Prostate gland (tissue), 2 donors: ENCODE measurements around the gene CBR1. TPM values are rescaled to one million over a fixed set of nuclear protein-coding genes. Genes with fewer than 3 reads are reported as not detected.

ENCODE experiments used
- DNase-seq: peaks from one replicate; pipeline ENCODE4 v3.0.0-alpha.2; 2019; ENCODE audit warnings: low spot score
- H3K27ac ChIP-seq, 2 donors: fragments of 200-600 bp; sonication (generic); 2 replicates each; pipeline ENCODE4 v1.5.1; 2017 to 2019
- H3K27me3 ChIP-seq: fragments of 200-600 bp; sonication (generic); replicated peaks from 2 replicates; pipeline ENCODE4 v1.5.1; 2019; ENCODE audit not compliant: insufficient read depth
- H3K36me3 ChIP-seq, 2 donors: fragments of 200-600 bp; sonication (generic); 1 replicate in 1 of 2; 2 replicates in 1 of 2; pipeline versions ENCODE4 v1.5.1 to v1.8.1; 2017 to 2019
- H3K4me1 ChIP-seq: fragments of 200-600 bp; sonication (generic); replicated peaks from 2 replicates; pipeline ENCODE4 v1.5.1; 2019
- H3K4me3 ChIP-seq, 2 donors: fragments of 200-600 bp; sonication (generic); 2 replicates each; pipeline ENCODE4 v1.5.1; 2017 to 2019
- H3K9me3 ChIP-seq: fragments of 200-600 bp; sonication (generic); 2 replicates; pipeline ENCODE4 v1.5.1; 2017
- CTCF ChIP-seq, 4 experiments: fragments of 200-600 bp in 2 of 4; fragments of 450-650 bp in 2 of 4; sonication (generic) in 2 of 4; IDR thresholded peaks; 1 replicate in 3 of 4; 2 replicates in 1 of 4; pipeline ENCODE4 v1.5.1; 2016 to 2019; ENCODE audit warnings: antibody characterized with exemption in 4 of 4, mild to moderate bottlenecking in 2 of 4, moderate library complexity in 2 of 4
- POLR2A ChIP-seq: fragments of 450-650 bp; IDR thresholded peaks from one replicate; pipeline ENCODE4 v1.6.1; 2016; ENCODE audit warnings: antibody characterized with exemption, mild to moderate bottlenecking
- POLR2AphosphoS5 ChIP-seq: sonication (generic); formaldehyde crosslinking; IDR thresholded peaks from one replicate; pipeline ENCODE4 v1.6.1; 2017; ENCODE audit warnings: antibody characterized with exemption
- WGBS: methylation state at CpG from one replicate; pipeline ENCODE4 v1.1.5; 2018; 5-methylcytosine and 5-hydroxymethylcytosine counted together
- intact Hi-C: fragments of 100-400 bp; cut with DNase I; formaldehyde crosslinking; loops from one replicate; pipeline ENCODE4 v1.14.2; 2022
- total RNA-seq, 2 donors: library from RNA; depleted of rRNA; stranded (reverse); fragments of >200 nt; gene quantifications; one replicate each; pipeline ENCODE4 v1.1.0, GENCODE V29; 2016

The CBR1 gene
- total RNA-seq, 2 donors from 2014 or later = 200 to 571 TPM

GRCh38 chr21:36039861-36040260 is 30.0 kb upstream of the CBR1 start:
- intact Hi-C loops = no loop called here
- Histone ChIP-seq H3K9me3 (no peaks in the 10 kb centered on the region), H3K4me1 (no peaks in the 10 kb centered on the region), H3K27me3 (no peaks in the 10 kb centered on the region), H3K27ac (no peak overlapping the region), H3K36me3 (peaks cover 6 to 7% of the 10 kb centered on the region in 2 donors), H3K4me3 (no peak overlapping the region)
- no peak for DNase-seq
- 83% methylated on average over 6 of the region's 6 CpGs for WGBS
- TF ChIP-seq POLR2AphosphoS5 (no peak), POLR2A (no peak), CTCF (IDR thresholded peaks at IDR 0.05) (no peak)

DNA sequence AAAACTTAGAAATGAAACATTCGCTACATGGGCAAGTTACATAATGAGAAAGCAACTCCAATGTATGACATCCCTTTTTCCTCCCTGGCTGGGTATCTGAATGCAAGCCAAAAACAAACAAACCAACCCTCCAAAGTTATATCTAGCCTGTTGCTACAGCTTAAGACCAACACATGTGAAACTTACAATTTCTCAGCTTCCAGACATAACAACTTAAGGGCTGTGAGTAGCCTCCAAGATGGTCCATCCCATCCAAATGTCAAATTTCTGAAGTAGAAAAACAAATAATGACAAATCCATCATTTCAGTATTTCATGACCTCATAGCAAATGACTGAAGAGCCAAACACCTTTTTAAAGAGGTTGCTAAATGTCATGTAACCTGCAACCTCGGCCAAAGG is 29.4 kb upstream of the CBR1 start:
- WGBS = 72% methylated on average over 2 of the region's 2 CpGs
- no peak overlapping the region for H3K27ac ChIP-seq
- no peaks in the 10 kb centered on the region for H3K4me1 ChIP-seq
- no peaks in the 10 kb centered on the region for H3K27me3 ChIP-seq
- DNase-seq = no peak
- peaks cover 8% of the 10 kb centered on the region in 2 donors for H3K36me3 ChIP-seq
- no peak for TF ChIP-seq CTCF (IDR thresholded peaks at IDR 0.05)
- no peak for TF ChIP-seq POLR2AphosphoS5
- TF ChIP-seq POLR2A = no peak
- intact Hi-C loops = no loop called here
- no peak overlapping the region for H3K4me3 ChIP-seq
- no peaks in the 10 kb centered on the region for H3K9me3 ChIP-seq

DNA sequence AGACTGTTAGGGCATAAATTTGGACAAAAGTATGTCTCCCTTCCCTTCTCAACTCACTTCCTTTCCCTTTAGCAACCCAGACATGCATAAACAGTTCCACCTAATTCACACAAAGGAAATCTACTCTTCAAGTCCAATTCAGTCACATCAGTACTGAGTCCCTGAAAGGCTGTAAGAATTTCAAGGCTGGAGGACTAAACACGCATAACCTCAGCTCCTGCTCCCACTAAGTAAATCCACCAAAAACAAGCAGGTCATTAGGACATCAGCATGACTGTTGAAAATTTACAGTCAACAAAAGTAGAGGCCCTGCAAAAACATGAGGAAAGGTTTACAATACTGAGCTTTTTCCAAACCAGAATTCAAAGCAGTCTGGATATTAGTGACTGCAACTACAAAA is 27.9 kb upstream of the CBR1 start:
- intact Hi-C loops = no loop called here
- 76% methylated on average over 1 of the region's 1 CpG for WGBS
- no peaks in the 10 kb centered on the region for H3K9me3 ChIP-seq

GRCh38 chr21:36044056-36044455 is 25.8 kb upstream of the CBR1 start:
- peak; percentile 61 for DNase-seq

More for the DNA sequence above, 27.9 kb upstream of the CBR1 start:
- Histone ChIP-seq H3K36me3 (peaks cover 5 to 12% of the 10 kb centered on the region in 2 donors), H3K27me3 (no peaks in the 10 kb centered on the region), H3K4me1 (no peaks in the 10 kb centered on the region), H3K4me3 (no peak overlapping the region), H3K27ac (no peak overlapping the region)
- TF ChIP-seq CTCF (IDR thresholded peaks at IDR 0.05) (no peak), POLR2AphosphoS5 (no peak), POLR2A (no peak)
- DNase-seq = no peak

More at GRCh38 chr21:36044056-36044455, 25.8 kb upstream of the CBR1 start:
- Histone ChIP-seq H3K27me3 (no peaks in the 10 kb centered on the region), H3K36me3 (peaks cover 5 to 14% of the 10 kb centered on the region in 2 donors), H3K27ac (peak overlapping the region; percentile 48 to 54), H3K4me1 (no peaks in the 10 kb centered on the region), H3K4me3 (no peak overlapping the region), H3K9me3 (no peaks in the 10 kb centered on the region)
- TF ChIP-seq POLR2A (no peak), CTCF (IDR thresholded peaks at IDR 0.05) (no peak), POLR2AphosphoS5 (peak; percentile 83)
- WGBS = 27% methylated on average over 10 of the region's 10 CpGs
- intact Hi-C loops = no loop called here
